GM21526 (cell line): ENCODE results near the gene OPN4.

Experiments used
- ATAC-seq: cut with Tn5 transposase; IDR thresholded peaks from one replicate; pipeline ENCODE4 v1.9.1; 2021; ENCODE audit warnings: moderate library complexity; ENCODE audit not compliant: unreplicated experiment, low FRiP score

OPN4 gene

GRCh38 chr10:86647773-86648703, 6.3 kb upstream of the OPN4 start:
- no peak for ATAC-seq

GRCh38 chr10:86648704-86649427, 5.5 kb upstream of the OPN4 start:
- no peak for ATAC-seq

- ATAC-seq = no peak
These were observed 4.7 kb upstream of the OPN4 start for GRCh38 chr10:86649471-86650150.

- no peak for ATAC-seq
These were observed 4.2 kb upstream of the OPN4 start for GRCh38 chr10:86650151-86650550.

GRCh38 chr10:86651021-86651471, 3.3 kb upstream of the OPN4 start:
- ATAC-seq = no peak

GRCh38 chr10:86651631-86652331, 2.6 kb upstream of the OPN4 start:
- no peak for ATAC-seq

GRCh38 chr10:86652361-86653202, 1.8 kb upstream of the OPN4 start:
- no peak for ATAC-seq

- ATAC-seq = no peak
These were observed 968 bp upstream of the OPN4 start for GRCh38 chr10:86653379-86653778.

GRCh38 chr10:86653987-86654386, 360 bp upstream of the OPN4 start:
- ATAC-seq = no peak

GRCh38 chr10:86655173-86655540, 810 bp downstream of the OPN4 start:
- ATAC-seq = no peak

- ATAC-seq = no peak
These were observed 1.2 kb downstream of the OPN4 start for GRCh38 chr10:86655596-86655995.

- ATAC-seq = no peak
These were observed 2.7 kb downstream of the OPN4 start for GRCh38 chr10:86657011-86657395.

GRCh38 chr10:86657396-86658011, 3.2 kb downstream of the OPN4 start:
- ATAC-seq = no peak

GRCh38 chr10:86658261-86658741, 4.0 kb downstream of the OPN4 start:
- ATAC-seq = no peak

GRCh38 chr10:86658751-86659150, 4.4 kb downstream of the OPN4 start:
- ATAC-seq = no peak

- ATAC-seq = no peak
These were observed 4.9 kb downstream of the OPN4 start for GRCh38 chr10:86659161-86659691.

GRCh38 chr10:86659721-86660453, 5.5 kb downstream of the OPN4 start:
- ATAC-seq = no peak
